Activated CD4-positive, alpha-beta T cell treated with anti-CD3 and anti-CD28 coated beads for 1 hour (primary cell): ENCODE data around the gene TP63.

Experiments
- DNase-seq: peaks from one replicate; pipeline ENCODE4 v3.0.0-alpha.2; 2020

TP63 gene

GRCh38 chr3:189824629-189825312, 193.6 kb downstream of the TP63 start:
- DNase-seq: no peak

- DNase-seq: no peak
Measured at GRCh38 chr3:189826566-189826965, 195.4 kb downstream of the TP63 start.

GRCh38 chr3:189827108-189827507, 195.9 kb downstream of the TP63 start:
- DNase-seq: no peak

GRCh38 chr3:189830401-189830800, 199.2 kb downstream of the TP63 start:
- no peak for DNase-seq

GRCh38 chr3:189833266-189833665, 202.1 kb downstream of the TP63 start:
- no peak for DNase-seq

GRCh38 chr3:189833996-189834395, 202.8 kb downstream of the TP63 start:
- DNase-seq: no peak

- no peak for DNase-seq
Measured at GRCh38 chr3:189834462-189834861, 203.3 kb downstream of the TP63 start.

- DNase-seq: no peak
Measured at GRCh38 chr3:189836795-189837194, 205.6 kb downstream of the TP63 start.

GRCh38 chr3:189838291-189838690, 207.1 kb downstream of the TP63 start:
- DNase-seq: no peak

- DNase-seq: no peak
Measured at GRCh38 chr3:189839576-189839975, 208.4 kb downstream of the TP63 start.

GRCh38 chr3:189841473-189842205, 210.4 kb downstream of the TP63 start:
- DNase-seq: no peak

- no peak for DNase-seq
Measured at GRCh38 chr3:189842681-189843602, 211.8 kb downstream of the TP63 start.

GRCh38 chr3:189845069-189845468, 213.9 kb downstream of the TP63 start:
- DNase-seq: no peak

GRCh38 chr3:189848395-189849040, 217.3 kb downstream of the TP63 start:
- no peak for DNase-seq

- DNase-seq: no peak
Measured at GRCh38 chr3:189849262-189849661, 218.1 kb downstream of the TP63 start.

- no peak for DNase-seq
Measured at GRCh38 chr3:189851682-189852081, 220.5 kb downstream of the TP63 start.

GRCh38 chr3:189853906-189854305, 222.7 kb downstream of the TP63 start:
- DNase-seq: no peak

- no peak for DNase-seq
Measured at GRCh38 chr3:189860296-189860695, 229.1 kb downstream of the TP63 start.

- DNase-seq: no peak
Measured at GRCh38 chr3:189862385-189862998, 231.3 kb downstream of the TP63 start.

GRCh38 chr3:189863031-189863430, 231.8 kb downstream of the TP63 start:
- DNase-seq: no peak

- no peak for DNase-seq
Measured at GRCh38 chr3:189868061-189868460, 236.9 kb downstream of the TP63 start.

- no peak for DNase-seq
Measured at GRCh38 chr3:189869165-189869564, 238.0 kb downstream of the TP63 start.

GRCh38 chr3:189871418-189871817, 240.2 kb downstream of the TP63 start:
- DNase-seq: no peak
